ENCODE data around the gene PIK3CB. TPM values are rescaled to one million over a fixed set of nuclear protein-coding genes. Genes with fewer than 3 reads are reported as not detected.

The PIK3CB gene
- total RNA-seq, 4 donors from 2014 or later = 24.9 to 94.7 (median 36.8) TPM

DNA sequence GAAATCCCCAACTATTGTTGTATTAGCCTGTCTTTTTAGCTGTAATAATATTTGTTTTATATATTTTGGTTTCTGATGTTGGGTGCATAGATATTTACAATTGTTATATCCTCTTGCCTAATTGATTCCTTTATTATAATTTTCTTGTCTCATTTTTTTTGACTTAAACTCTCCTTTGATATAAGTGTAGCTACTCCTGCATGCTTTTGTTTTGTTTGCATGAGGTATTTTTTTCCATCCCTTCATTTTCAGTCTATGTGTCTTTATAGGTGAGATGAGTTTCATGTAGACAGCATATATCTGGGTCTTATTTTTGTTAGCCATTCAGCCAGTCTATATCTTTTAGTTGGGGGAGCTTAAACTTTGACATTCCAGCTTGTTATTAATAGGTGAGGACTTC lies 188.7 kb downstream of the PIK3CB start:
- TF ChIP-seq, protein P1, sequence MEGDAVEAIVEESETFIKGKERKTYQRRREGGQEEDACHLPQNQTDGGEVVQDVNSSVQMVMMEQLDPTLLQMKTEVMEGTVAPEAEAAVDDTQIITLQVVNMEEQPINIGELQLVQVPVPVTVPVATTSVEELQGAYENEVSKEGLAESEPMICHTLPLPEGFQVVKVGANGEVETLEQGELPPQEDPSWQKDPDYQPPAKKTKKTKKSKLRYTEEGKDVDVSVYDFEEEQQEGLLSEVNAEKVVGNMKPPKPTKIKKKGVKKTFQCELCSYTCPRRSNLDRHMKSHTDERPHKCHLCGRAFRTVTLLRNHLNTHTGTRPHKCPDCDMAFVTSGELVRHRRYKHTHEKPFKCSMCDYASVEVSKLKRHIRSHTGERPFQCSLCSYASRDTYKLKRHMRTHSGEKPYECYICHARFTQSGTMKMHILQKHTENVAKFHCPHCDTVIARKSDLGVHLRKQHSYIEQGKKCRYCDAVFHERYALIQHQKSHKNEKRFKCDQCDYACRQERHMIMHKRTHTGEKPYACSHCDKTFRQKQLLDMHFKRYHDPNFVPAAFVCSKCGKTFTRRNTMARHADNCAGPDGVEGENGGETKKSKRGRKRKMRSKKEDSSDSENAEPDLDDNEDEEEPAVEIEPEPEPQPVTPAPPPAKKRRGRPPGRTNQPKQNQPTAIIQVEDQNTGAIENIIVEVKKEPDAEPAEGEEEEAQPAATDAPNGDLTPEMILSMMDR (IDR thresholded peaks at IDR 0.05 in 4 of 5, conservative IDR thresholded peaks at IDR 0.05 in 1 of 5) = no peak
- no peak for TF ChIP-seq POLR2A (IDR thresholded peaks at IDR 0.05)
- Histone ChIP-seq H3K9me3 (no peaks in the 10 kb centered on the region), H3K27me3 (no peaks in the 10 kb centered on the region), H3K27ac (no peak overlapping the region), H3K4me1 (no peaks in the 10 kb centered on the region), H3K36me3 (peaks cover 0 to 24% of the 10 kb centered on the region in 2 donors), H3K4me3 (no peak overlapping the region)
- no peak for DNase-seq
- in situ Hi-C loops (cut with MboI; ENCODE audit: low sequenced_read_pairs in 4 of 4) (no loop called here), intact Hi-C loops (cut with DNase I; ENCODE audit: low total_unique reads) (no loop called here)
- no peak for ATAC-seq

DNA sequence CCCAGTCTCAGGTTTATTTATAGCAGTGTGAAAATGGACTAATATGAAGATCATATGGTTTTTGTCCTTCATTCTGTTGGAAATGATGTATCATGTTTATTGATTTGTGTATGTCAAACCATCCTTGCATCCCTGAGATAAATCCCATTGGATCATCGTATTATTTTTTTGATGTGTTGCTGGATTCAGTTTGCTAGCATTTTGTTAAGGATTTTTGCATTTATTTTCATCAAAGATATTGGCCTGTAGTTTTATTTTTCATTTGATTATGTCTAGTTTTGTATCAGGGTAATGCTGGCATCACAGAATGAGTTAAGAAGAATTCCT lies 191.8 kb downstream of the PIK3CB start:
- no peaks in the 10 kb centered on the region for H3K9me3 ChIP-seq
- in situ Hi-C loops (cut with MboI; ENCODE audit: low sequenced_read_pairs in 4 of 4) (no loop called here), intact Hi-C loops (cut with DNase I; ENCODE audit: low total_unique reads) (no loop called here)
- H3K4me1 ChIP-seq = no peaks in the 10 kb centered on the region
- ATAC-seq = no peak
- DNase-seq = no peak
- H3K27me3 ChIP-seq = no peaks in the 10 kb centered on the region
- TF ChIP-seq, protein P1 (IDR thresholded peaks at IDR 0.05 in 4 of 5, conservative IDR thresholded peaks at IDR 0.05 in 1 of 5) = no peak
- no peak for TF ChIP-seq POLR2A (IDR thresholded peaks at IDR 0.05)
- no peak overlapping the region for H3K4me3 ChIP-seq
- H3K27ac ChIP-seq = no peak overlapping the region
- H3K36me3 ChIP-seq = no peaks in the 10 kb centered on the region

DNA sequence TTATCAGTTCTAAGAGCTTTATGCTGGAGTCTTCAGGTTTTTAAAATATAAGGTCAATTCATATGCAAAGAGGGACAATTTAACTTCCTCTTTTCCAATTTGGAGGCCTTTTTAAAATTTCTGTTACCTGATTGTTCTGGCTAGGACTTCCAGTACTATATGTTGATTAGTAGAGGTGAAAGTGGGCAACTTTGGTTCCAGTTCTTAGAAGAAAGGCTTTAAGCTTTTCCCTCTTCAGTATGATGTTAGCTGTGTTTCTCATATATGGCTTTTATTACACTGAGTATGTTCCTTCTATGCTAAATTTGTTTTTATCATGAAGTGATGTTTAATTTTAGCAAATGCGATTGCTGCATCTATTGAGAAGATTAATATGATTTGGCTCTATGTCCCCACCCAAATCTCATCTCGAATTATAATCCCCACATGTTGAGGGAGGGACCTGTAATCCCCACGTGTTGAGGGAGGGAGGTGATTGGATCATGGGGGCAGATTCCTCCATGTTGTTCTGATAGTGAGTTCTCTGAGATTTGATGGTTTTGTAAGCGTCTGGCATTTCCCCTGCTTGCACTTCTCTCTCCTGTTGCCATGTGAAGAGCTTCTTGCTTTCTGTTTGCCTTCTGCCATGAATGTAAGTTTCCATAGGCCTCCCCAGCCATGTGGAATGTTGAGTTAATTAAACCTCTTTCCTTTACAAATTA lies 192.4 kb downstream of the PIK3CB start:
- Histone ChIP-seq H3K27ac (no peak overlapping the region), H3K9me3 (no peaks in the 10 kb centered on the region), H3K27me3 (no peaks in the 10 kb centered on the region), H3K4me3 (no peak overlapping the region), H3K4me1 (no peaks in the 10 kb centered on the region), H3K36me3 (no peaks in the 10 kb centered on the region)
- ATAC-seq (no peak), DNase-seq (no peak)
- intact Hi-C loops (cut with DNase I; ENCODE audit: low total_unique reads) (no loop called here), in situ Hi-C loops (cut with MboI; ENCODE audit: low sequenced_read_pairs in 4 of 4) (no loop called here)
- TF ChIP-seq, protein P1 (IDR thresholded peaks at IDR 0.05 in 4 of 5, conservative IDR thresholded peaks at IDR 0.05 in 1 of 5) = no peak
- no peak for TF ChIP-seq POLR2A (IDR thresholded peaks at IDR 0.05)

DNA sequence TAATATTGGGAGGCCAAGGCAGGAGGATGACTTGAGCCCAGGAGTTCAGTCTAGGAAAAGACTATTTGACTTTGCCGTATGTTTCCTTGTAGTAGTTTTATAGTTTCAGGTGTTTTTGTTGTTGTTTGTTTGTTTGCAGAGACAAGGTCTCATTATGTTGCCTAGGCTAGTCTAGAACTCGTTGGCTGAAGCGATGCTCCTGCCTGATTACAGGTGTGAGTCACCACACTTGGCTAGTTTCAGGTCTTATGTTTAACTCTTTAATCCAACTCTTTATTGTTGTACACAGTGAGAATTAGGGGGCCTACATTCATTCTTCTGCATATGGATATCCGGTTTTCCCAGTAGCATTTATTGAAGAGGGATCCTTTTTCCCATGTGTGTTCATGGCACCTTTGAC lies 194.2 kb downstream of the PIK3CB start:
- peak; percentile 30 to 34 for ATAC-seq
- Histone ChIP-seq H3K27me3 (no peaks in the 10 kb centered on the region), H3K4me1 (no peaks in the 10 kb centered on the region), H3K4me3 (no peak overlapping the region), H3K27ac (no peak overlapping the region), H3K9me3 (no peaks in the 10 kb centered on the region), H3K36me3 (no peaks in the 10 kb centered on the region)
- in situ Hi-C loops (cut with MboI; ENCODE audit: low sequenced_read_pairs in 4 of 4) (no loop called here), intact Hi-C loops (cut with DNase I; ENCODE audit: low total_unique reads) (no loop called here)
- no peak for DNase-seq
- TF ChIP-seq POLR2A (IDR thresholded peaks at IDR 0.05) = no peak
- TF ChIP-seq, protein P1 (IDR thresholded peaks at IDR 0.05 in 4 of 5, conservative IDR thresholded peaks at IDR 0.05 in 1 of 5) = no peak

DNA sequence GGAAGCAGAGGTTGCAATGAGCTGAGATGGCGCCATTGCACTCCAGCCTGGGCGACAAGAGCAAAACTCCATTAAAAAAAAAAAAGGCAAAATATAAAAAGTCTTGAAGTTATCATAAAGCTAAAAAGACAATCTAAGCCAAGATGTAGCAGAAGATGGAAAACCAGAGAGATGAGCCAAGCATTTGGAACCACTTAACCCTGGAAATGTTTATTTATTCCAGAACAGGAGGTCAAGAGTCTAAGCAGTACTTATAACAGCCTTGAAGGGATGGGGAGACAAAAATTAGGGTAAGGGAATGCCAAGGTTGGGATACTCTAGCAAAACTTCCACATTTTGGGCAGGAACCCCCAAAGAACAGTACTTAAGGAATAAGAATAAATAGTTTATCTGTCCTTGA lies 196.1 kb downstream of the PIK3CB start:
- no peak for ATAC-seq
- H3K27ac ChIP-seq = no peak overlapping the region
- in situ Hi-C loops (cut with MboI; ENCODE audit: low sequenced_read_pairs in 4 of 4) = no loop called here
- H3K36me3 ChIP-seq = no peaks in the 10 kb centered on the region
- no peaks in the 10 kb centered on the region for H3K9me3 ChIP-seq
- no peak overlapping the region for H3K4me3 ChIP-seq
- DNase-seq = no peak
- H3K27me3 ChIP-seq = no peaks in the 10 kb centered on the region
- TF ChIP-seq POLR2A (IDR thresholded peaks at IDR 0.05) = no peak
- H3K4me1 ChIP-seq = no peaks in the 10 kb centered on the region
- intact Hi-C loops (cut with DNase I; ENCODE audit: low total_unique reads) = no loop called here
